Osteoblast (primary cell): ENCODE measurements around the gene COLEC12. TPM values are rescaled to one million over a fixed set of nuclear protein-coding genes. Genes with fewer than 3 reads are reported as not detected.

Experiments used
- DNase-seq: peaks from one replicate; pipeline ENCODE4 v3.0.0; 2011; ENCODE audit warnings: low spot score, mixed read lengths; ENCODE audit not compliant: insufficient read length; ENCODE audit errors: missing footprints
- H2AFZ ChIP-seq: 2 replicates; pipeline ENCODE4 v1.6.0; 2011; ENCODE audit warnings: mild to moderate bottlenecking, low read length
- H3K27ac ChIP-seq: 2 replicates; pipeline ENCODE4 v1.5.1; 2011; ENCODE audit warnings: mild to moderate bottlenecking, low read depth, low read length, moderate library complexity
- H3K27me3 ChIP-seq: 2 replicates; pipeline ENCODE4 v1.6.0; 2012; ENCODE audit warnings: mild to moderate bottlenecking, control low read depth, inconsistent platforms, low read length, moderate library complexity; ENCODE audit not compliant: insufficient read depth
- H3K36me3 ChIP-seq: 2 replicates; pipeline ENCODE4 v1.5.1; 2011; ENCODE audit warnings: mild to moderate bottlenecking, low read length, control low read depth, moderate library complexity; ENCODE audit not compliant: insufficient read depth
- H3K4me1 ChIP-seq: 2 replicates; pipeline ENCODE4 v1.5.1; 2011; ENCODE audit warnings: mild to moderate bottlenecking, low read length, control low read depth, moderate library complexity; ENCODE audit not compliant: insufficient read depth
- H3K4me2 ChIP-seq: 2 replicates; pipeline ENCODE4 v1.6.0; 2011; ENCODE audit warnings: mild to moderate bottlenecking, low read length; ENCODE audit not compliant: insufficient read depth
- H3K4me3 ChIP-seq: fragments of 200-600 bp; sonication (generic); 3 replicates; pipeline ENCODE4 v1.5.1; 2012; ENCODE audit warnings: mild to moderate bottlenecking, low read length, inconsistent platforms; ENCODE audit not compliant: insufficient read depth
- H3K79me2 ChIP-seq: 2 replicates; pipeline ENCODE4 v1.6.0; 2012; ENCODE audit warnings: mild to moderate bottlenecking, low read length, control low read depth, inconsistent platforms; ENCODE audit not compliant: insufficient read depth
- H3K9me3 ChIP-seq: 2 replicates; pipeline ENCODE4 v1.5.1; 2011; ENCODE audit warnings: low read depth, low read length, control low read depth
- H4K20me1 ChIP-seq: 2 replicates; pipeline ENCODE4 v1.6.0; 2012; ENCODE audit warnings: mild to moderate bottlenecking, low read length, control low read depth; ENCODE audit not compliant: insufficient read depth
- CTCF ChIP-seq: IDR thresholded peaks from 2 replicates; pipeline ENCODE4 v1.5.1; 2011; ENCODE audit warnings: mild to moderate bottlenecking, low read depth, low read length, moderate library complexity; ENCODE audit errors: extremely low read depth
- total RNA-seq: library from RNA; depleted of rRNA; stranded (reverse); fragments of >200 nt; gene quantifications from 2 replicates; pipeline ENCODE4 v1.2.3, GENCODE V29; 2012

The COLEC12 gene
- total RNA-seq, 1 donor: 38.0 TPM

GRCh38 chr18:533995-534601 lies 33.6 kb upstream of the COLEC12 start:
- Histone ChIP-seq H3K4me3 (no peak overlapping the region), H3K27me3 (no peaks in the 10 kb centered on the region), H3K4me1 (no peaks in the 10 kb centered on the region), H3K9me3 (no peaks in the 10 kb centered on the region), H3K36me3 (no peaks in the 10 kb centered on the region), H3K79me2 (no peaks in the 10 kb centered on the region), H2AFZ (no peak overlapping the region), H3K27ac (no peak overlapping the region), H3K4me2 (no peak overlapping the region), H4K20me1 (no peaks in the 10 kb centered on the region)
- TF ChIP-seq CTCF: no peak
- peak; percentile 61 for DNase-seq

DNA sequence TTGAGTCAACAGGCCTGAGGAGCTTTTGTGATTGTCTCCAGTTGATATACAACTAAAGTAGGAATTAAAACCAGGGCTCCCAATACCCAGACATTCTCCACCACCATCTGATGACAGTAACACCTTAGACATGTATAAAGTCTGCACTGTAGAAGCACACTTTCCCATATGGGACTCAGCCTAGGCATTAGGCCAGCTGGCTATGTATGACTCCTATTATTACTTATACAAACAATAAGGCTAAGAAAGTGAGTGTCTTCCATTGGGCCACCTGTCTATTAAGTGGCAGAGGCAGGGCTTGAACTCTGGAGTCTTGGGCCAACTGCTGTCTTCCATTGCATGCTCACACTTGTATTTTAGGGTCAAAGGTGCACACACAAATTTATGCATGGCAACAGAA lies 32.1 kb upstream of the COLEC12 start:
- Histone ChIP-seq H3K36me3 (no peaks in the 10 kb centered on the region), H4K20me1 (no peaks in the 10 kb centered on the region), H3K27me3 (no peaks in the 10 kb centered on the region), H2AFZ (no peak overlapping the region), H3K4me2 (no peak overlapping the region), H3K9me3 (no peaks in the 10 kb centered on the region), H3K4me3 (no peak overlapping the region), H3K4me1 (peaks cover under 1% of the 10 kb centered on the region), H3K79me2 (no peaks in the 10 kb centered on the region), H3K27ac (no peak overlapping the region)
- DNase-seq: no peak
- TF ChIP-seq CTCF: no peak

DNA sequence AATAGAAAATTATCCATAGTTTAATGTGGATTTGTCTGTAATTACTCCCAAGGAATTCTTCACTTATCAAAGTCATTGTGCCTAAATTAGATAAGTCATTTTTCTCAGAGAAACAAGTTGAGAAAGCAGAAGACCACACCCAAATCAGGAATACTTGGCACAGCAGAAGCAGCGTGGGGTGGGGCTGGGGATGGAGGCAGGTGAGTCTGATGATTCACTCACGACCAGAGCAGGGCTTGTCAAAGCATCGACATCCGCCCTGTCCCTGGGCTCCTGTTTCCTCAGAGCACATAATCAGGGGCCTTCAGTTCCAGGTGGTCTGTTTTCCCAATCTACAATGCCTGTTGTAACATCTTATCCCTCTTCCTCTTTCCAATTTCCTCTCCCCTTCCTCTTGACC lies 31.5 kb upstream of the COLEC12 start:
- no peak overlapping the region for H3K4me2 ChIP-seq
- no peaks in the 10 kb centered on the region for H3K9me3 ChIP-seq
- DNase-seq: no peak
- no peaks in the 10 kb centered on the region for H4K20me1 ChIP-seq
- H3K27me3 ChIP-seq: no peaks in the 10 kb centered on the region
- no peaks in the 10 kb centered on the region for H3K36me3 ChIP-seq
- TF ChIP-seq CTCF: no peak
- H2AFZ ChIP-seq: no peak overlapping the region
- H3K79me2 ChIP-seq: no peaks in the 10 kb centered on the region
- no peak overlapping the region for H3K27ac ChIP-seq
- H3K4me3 ChIP-seq: no peak overlapping the region
- peaks cover 5% of the 10 kb centered on the region for H3K4me1 ChIP-seq

DNA sequence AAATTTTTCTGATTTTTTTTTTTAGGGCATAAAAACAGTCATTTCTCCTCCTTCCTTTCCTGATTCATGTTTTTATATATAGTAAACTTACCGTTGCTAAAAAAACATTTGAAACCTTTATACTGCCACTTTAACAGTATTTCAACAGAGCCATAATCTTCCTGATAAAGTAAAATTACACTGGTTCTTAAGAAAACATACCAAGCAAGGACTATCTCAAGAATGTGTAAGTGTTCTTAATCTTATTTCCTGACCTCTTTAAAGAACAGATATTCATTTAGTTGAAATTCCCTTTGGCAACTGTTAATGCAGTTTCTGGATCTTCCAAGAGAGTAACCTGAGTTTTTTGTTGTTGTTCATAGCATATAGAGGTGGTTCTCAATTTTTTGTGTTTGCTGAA lies 26.6 kb upstream of the COLEC12 start:
- Histone ChIP-seq H3K27me3 (no peaks in the 10 kb centered on the region), H3K4me1 (peaks cover 34% of the 10 kb centered on the region), H3K36me3 (no peaks in the 10 kb centered on the region), H4K20me1 (no peaks in the 10 kb centered on the region), H3K4me2 (no peak overlapping the region), H3K27ac (no peak overlapping the region), H3K9me3 (no peaks in the 10 kb centered on the region), H3K79me2 (no peaks in the 10 kb centered on the region), H3K4me3 (no peak overlapping the region), H2AFZ (no peak overlapping the region)
- TF ChIP-seq CTCF: no peak
- DNase-seq: peak; percentile 22
